ENCODE data around the gene NWD2. TPM values are rescaled to one million over a fixed set of nuclear protein-coding genes. Genes with fewer than 3 reads are reported as not detected.
"Not testable (repeated sequence)": the region's sequence is repeated elsewhere in the genome, so short reads cannot be mapped to it uniquely, and the experiment has no call there.

NWD2 gene
- total RNA-seq, 1 donor: not detected

- TF ChIP-seq CTCF (IDR thresholded peaks at IDR 0.05; ENCODE audit: insufficient read depth, low read depth, low read length): no peak
- no peak overlapping the region for H3K4me3 ChIP-seq (ENCODE audit: low read depth, low read length)
- no peak for DNase-seq (ENCODE audit: low read depth)
These were observed 246.1 kb downstream of the NWD2 start for GRCh38 chr4:37490391-37491347.

GRCh38 chr4:37495353-37495752 is 250.8 kb downstream of the NWD2 start:
- DNase-seq (ENCODE audit: low read depth); H3K4me3 ChIP-seq (ENCODE audit: low read depth, low read length): not testable (repeated sequence)

Small RNA genes lying within 50 kb of the gene (small RNA-seq; reads per million reads assigned to genes)
- gene MIR4801: not detected

Data from fibroblast of villous mesenchyme (primary cell).